Spleen (tissue), 7 donors: ENCODE measurements around the gene SPEM1.

Source experiments
- CTCF ChIP-seq, 11 experiments: fragments of 200-600 bp in 7 of 11; fragments of 450-650 bp in 4 of 11; sonication (generic) in 4 of 11; IDR thresholded peaks in 8 of 11; conservative IDR thresholded peaks in 3 of 11; 1 replicate in 7 of 11; 2 replicates in 4 of 11; pipeline versions ENCODE4 v1.4.0 to v1.8.0; 2016 to 2021; ENCODE audit warnings: antibody characterized with exemption in 11 of 11, inconsistent platforms in 4 of 11, mild to moderate bottlenecking in 1 of 11
- POLR2AphosphoS5 ChIP-seq, 3 donors: sonication (generic); formaldehyde crosslinking; IDR thresholded peaks; one replicate each; pipeline ENCODE4 v1.5.1; 2017; ENCODE audit warnings: antibody characterized with exemption in 3 of 3
- donor health status: DM: no; HTN: no; CAD: no; lungs with moderate emphysema.
- donor health status: DM: no; HTN: no; CAD: no.
- donor health status: DM: no; HTN: no; CAD: no.

- TF ChIP-seq CTCF (IDR thresholded peaks at IDR 0.05 in 8 of 11, conservative IDR thresholded peaks at IDR 0.05 in 3 of 11) (peak in 7 of 11 experiments; percentile 16 to 74 (median 52)), POLR2AphosphoS5 (IDR thresholded peaks at IDR 0.05) (peak; percentile 96 to 97 (median 96))
Measured at GRCh38 chr17:7394452-7395191, 25.5 kb upstream of the SPEM1 start, which contains the start of gene PLSCR3.
